HG02981 (cell line): ENCODE measurements around the gene TLNRD1.

Experiments
- ATAC-seq: cut with Tn5 transposase; IDR thresholded peaks from one replicate; pipeline ENCODE4 v1.9.1; 2021; ENCODE audit warnings: mild to moderate bottlenecking, moderate library complexity; ENCODE audit not compliant: unreplicated experiment

TLNRD1 gene

GRCh38 chr15:81001152-81002008 lies 657 bp downstream of the TLNRD1 start:
- peak; percentile 30 for ATAC-seq

DNA sequence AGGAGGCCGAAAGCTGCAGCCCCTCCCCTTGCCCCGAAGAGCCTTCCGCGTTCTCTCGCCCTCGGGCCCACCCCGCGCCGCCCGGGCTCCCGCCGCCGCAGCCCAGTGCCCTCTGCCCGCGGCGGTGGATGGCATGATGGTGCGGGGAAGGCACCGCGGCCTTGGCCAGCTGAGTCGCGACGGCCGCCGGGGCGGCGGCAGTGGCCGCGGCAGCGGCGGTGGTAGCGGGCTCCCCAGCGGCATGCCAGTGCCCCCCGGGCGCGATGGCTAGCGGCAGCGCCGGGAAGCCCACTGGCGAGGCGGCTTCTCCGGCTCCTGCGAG lies 1.2 kb downstream of the TLNRD1 start:
- ATAC-seq = no peak

DNA sequence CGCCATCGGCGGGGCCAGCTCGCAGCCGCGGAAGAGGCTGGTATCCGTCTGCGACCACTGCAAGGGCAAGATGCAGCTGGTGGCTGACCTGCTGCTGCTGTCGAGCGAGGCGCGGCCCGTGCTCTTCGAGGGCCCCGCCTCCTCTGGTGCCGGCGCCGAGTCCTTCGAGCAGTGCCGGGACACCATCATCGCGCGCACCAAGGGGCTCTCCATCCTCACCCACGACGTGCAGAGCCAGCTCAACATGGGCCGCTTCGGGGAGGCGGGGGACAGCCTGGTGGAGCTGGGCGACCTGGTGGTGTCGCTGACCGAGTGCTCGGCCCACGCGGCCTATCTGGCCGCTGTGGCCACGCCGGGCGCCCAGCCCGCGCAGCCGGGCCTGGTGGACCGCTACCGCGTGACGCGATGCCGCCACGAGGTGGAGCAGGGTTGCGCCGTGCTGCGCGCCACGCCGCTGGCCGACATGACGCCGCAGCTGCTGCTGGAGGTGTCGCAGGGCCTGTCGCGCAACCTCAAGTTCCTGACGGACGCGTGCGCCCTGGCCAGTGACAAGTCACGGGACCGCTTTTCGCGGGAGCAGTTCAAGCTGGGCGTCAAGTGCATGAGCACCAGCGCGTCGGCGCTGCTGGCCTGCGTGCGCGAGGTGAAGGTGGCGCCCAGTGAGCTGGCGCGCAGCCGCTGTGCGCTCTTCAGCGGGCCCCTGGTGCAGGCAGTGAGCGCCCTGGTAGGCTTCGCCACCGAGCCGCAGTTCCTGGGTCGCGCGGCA lies 1.8 kb downstream of the TLNRD1 start:
- no peak for ATAC-seq

DNA sequence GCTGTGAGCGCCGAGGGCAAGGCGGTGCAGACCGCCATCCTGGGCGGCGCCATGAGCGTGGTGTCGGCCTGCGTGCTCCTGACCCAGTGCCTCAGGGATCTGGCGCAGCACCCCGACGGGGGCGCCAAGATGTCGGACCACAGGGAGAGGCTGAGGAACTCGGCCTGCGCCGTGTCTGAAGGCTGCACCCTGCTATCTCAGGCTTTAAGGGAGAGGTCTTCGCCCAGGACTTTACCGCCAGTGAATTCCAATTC lies 2.3 kb downstream of the TLNRD1 start:
- ATAC-seq = no peak

DNA sequence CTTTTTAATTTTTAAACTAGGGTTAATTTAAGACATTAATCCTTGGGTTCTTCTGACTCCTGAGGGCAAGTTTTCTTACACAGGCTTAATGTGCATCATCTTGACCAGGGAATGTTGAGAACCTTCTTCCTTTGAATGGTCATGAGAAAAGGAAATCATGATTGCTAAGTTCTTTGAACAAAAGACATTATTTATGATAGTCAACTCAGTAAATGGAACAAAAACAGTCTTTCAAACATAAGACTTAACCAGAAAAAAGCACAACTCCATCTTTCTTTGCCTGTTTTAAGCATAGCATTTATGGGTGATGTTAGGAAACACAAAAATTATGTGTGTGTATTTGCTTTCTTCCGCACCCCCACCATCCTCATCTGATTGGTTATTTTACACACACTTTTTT lies 5.4 kb downstream of the TLNRD1 start:
- ATAC-seq = no peak

- ATAC-seq = no peak
Measured at GRCh38 chr15:81007428-81008064, 6.8 kb downstream of the TLNRD1 start.

GRCh38 chr15:81008312-81008711 lies 7.6 kb downstream of the TLNRD1 start:
- ATAC-seq = no peak

- ATAC-seq = no peak
Measured at GRCh38 chr15:81010086-81010485, 9.4 kb downstream of the TLNRD1 start.

DNA sequence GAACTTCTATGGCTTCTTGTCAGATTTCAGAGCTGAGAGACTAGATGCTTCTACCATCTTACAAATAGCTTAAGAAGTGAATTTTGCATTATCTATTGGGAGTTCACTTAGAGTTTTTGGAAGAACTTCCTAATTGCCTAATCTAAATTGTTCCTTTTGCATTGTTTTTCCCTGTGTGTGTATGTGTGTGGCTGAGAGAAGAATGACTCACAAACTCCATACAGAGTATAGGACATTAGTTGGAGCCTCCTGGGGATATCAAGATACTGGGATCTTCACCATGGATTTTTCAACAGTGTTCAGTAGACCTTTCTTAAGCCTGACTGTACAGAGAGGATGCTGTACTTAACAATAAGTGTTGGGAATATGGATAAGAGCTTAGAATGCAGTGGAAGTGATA lies 10.9 kb downstream of the TLNRD1 start:
- ATAC-seq = no peak

DNA sequence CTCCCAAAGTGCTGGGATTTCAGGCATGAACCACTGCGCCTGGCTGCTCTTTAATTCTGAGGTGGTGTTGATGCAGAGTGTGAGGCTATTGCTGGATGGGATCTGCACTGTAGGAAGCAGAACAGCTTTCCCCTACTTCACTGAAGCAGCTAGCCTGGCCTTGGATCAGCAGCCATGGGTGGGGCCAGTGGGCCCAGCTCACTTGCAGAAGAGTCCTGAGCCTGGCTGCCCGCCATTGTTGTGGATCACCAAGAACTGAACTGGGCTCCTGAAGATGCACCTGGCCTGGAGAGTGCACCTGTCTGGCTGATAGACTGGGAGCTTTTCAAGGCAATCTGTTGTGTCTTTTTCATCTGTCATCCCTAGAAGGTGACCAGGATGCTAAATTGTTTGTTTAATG lies 11.9 kb downstream of the TLNRD1 start:
- ATAC-seq = no peak

DNA sequence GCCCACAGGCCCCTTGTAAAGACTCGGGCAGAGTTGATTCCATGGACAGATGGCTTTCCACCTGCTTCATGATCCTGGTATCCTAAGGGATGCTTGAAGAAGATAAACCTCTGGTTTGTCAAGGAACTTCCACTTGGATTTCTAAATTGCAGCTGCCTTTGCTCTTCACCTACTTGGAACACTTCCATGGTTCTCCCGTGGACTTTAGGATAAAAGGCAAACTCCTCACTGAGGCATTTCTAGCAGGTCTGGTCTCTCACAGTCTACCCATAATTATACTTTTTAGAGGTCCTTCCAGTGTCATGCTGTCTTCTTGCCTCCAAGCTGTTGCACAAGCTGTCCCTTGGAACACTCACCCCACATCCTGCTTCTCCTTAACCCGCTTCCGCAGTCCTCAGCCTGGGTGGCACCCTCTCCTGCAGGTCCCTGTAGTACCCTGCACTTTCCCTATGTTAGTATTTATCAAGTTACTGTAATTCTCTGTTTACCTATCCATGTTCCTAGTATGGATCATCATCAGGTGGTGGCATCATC lies 12.7 kb downstream of the TLNRD1 start:
- ATAC-seq = no peak

GRCh38 chr15:81014446-81015093 lies 13.8 kb downstream of the TLNRD1 start:
- no peak for ATAC-seq

DNA sequence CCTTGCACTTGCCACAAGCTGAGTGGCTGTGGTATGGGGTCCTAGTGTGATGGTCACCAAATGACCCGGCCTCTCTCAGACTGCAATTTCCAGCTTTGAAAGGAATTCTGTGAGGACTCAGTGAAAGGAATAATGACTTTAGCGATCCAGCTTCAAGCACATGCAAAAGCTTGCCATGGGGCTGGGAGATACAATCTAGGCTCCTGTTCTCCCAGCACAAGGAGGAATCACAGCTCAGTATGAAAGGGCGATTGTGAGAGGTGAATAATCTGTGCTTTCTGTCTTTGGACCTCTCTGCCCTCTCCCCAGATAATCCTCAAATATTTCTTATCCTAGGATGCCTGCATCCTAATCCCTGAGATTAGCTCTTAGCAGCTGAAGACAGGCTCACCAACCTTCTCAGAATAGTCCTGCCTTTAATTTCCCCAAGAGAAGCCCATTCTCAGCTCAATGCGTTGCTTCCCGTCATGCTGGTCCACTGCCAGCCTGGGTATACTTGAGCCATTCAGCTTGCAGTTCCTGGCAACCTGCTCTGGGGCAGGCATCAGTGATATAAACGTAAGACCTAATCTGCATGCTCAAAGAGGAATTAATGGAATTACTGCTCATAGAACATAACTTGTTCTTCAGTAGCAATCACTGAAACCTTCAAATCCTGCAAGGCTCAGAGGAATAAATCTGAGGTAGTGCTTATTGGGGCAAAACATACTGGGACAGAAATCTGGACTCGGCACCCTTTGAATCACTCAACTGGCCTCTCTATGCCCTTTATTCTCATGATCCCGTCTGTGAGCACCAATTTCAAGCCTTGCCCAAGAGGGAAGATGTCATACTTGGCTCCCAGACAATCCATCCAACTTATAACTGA lies 15.1 kb downstream of the TLNRD1 start:
- no peak for ATAC-seq

DNA sequence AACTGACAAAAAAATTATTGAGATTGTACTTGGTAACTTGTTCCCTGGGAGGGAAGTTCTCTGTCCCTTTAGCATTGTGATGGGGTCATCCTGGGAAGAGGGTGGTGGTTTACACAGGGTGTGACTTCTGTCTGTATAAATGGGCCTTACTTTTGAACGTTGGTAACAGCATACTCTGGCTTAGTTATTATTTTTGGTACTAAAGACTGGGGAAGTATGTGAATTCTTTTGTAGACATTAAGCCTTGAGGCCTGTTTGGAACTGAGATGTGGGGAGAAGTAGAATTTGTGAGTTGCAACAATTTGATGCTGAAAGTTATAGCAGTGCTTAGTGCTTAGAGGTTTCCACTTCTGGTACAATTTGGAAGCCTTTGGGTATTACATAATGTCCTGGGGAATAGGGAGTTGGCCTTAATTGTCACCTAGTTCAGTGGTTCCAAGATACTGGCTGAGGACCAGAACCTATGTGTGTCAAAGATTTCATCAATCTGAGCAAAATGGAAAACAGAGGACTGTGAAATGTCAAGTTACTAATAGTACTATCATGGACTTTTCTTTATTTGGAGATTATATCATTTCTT lies 15.9 kb downstream of the TLNRD1 start:
- ATAC-seq = no peak

DNA sequence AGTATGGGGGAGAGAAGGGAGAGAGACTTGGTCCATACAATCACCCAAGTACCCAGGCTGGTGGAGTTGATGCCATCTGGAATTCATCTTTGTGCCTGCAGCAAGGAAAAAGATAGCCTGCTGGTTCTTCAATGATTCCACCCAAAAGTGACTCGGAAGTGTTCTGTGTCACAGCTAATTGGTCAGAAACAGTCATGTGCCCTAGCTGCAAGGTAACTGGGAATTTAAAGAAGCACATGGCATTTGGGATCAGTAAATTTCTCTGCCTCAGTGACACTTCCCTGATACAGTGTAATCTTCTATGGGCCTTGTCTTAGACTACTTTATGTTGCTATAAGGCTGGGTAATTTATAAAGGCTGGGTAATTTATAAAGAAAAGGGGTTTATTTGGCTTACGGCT lies 17.5 kb downstream of the TLNRD1 start:
- no peak for ATAC-seq

GRCh38 chr15:81021321-81021720 lies 20.6 kb downstream of the TLNRD1 start:
- no peak for ATAC-seq

DNA sequence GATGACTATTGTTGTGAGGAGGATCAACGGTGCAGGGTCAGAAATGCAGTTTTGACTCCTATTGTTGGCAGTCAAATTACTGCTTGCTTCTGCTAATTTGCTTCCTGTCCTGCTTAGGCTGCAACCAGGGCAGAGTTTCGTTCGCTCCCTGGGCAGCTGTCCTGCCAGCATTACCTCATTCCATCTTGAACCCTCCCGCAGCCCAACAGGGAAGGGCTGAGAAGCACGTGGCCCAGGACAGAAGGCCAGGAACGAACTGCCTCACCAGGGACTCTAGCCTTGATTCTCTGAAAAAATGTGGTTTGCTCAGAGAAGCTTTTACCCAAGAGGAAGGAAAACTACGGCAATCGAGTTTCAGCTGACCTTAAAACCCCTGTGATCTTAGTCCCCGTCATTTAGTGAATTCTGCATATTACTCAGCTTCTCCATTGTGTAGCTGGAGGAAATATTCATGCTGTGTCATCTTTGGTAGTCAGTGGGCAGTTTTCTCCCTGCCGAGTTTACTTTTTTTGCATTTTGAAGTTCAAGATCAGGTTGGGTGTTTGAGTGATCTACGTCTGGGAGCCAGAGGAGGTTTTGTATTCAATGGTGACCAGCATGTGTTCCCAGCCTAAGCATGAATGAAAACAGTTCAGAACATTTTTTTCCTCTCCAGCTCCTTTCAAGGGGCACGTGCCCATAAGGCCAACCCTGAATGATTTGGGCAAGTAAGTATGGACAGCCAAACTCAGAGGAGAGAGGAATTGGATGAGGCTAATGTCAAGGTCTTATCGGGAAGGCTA lies 23.0 kb downstream of the TLNRD1 start:
- peak; percentile 94 for ATAC-seq

DNA sequence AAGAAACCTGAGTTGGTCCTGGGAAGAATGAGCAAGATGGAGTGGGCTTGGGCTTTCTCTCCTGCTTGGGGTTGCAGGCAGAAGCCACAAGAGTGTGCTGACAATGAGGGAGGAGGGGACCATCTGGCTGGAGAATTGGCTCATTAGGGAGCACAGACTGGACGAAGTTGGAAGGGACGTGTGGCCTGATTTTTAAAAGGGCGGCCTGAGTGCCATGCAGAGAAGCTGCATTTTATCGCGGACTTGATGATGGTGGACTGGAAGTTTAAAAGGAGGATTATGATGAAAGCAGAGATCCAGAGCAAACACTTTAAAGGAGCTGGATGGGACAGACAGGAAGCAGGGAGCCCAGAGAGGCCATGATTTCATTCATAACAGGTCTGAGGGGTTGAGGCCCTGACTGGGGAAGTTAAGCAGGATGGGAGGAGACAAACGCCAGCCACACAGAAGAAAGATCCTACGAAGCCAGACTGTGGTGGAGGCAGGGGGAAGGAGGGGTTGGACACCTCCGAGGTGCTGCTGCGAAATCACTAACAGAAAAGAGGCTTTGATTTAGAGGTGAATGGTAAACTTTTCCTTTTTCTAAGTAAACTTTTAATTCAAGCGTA lies 23.6 kb downstream of the TLNRD1 start:
- ATAC-seq = no peak

DNA sequence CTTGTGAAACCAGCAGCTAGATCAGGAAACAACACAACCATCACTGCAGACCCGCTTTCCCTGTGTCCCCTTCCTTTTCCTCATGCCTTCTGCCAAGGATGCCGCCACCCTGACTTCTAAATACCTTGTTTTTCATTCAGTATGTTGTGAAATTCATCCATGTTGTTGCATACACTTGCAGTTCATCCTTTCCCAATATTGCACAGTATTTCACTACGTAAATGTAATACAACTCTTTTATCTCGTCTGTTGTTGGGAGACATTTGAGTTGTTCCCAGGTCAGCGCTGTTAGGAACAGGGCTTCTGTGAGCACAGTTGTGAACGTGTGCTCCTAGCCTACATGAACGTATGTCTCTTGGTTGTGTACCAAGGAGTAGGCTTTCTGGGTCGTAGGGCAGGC lies 24.2 kb downstream of the TLNRD1 start:
- ATAC-seq = no peak
